ENCODE measurements around the gene CSF2RB. TPM values are rescaled to one million over a fixed set of nuclear protein-coding genes. Genes with fewer than 3 reads are reported as not detected.

The CSF2RB gene
- total RNA-seq, 1 experiment from 2014 or later, result not detected

GRCh38 chr22:36928196-36928595 is 14.8 kb downstream of the CSF2RB start:
- H3K4me1 Mint-ChIP-seq, result peaks cover 0 to 4% of the 10 kb centered on the region in 2 experiments; a peak in 1 of 4 replicates
- no peak overlapping the region for H3K18ac ChIP-seq (ENCODE audit: insufficient read length, low read depth, low read length)
- no peak overlapping the region for H2AK5ac ChIP-seq (ENCODE audit: insufficient read length, low read length)
- DNase-seq, result no peak
- no peak overlapping the region for H3K4ac ChIP-seq (ENCODE audit: low read depth, low read length)
- H2BK120ac ChIP-seq (ENCODE audit: low read depth, low read length, poor library complexity, severe bottlenecking), result no peak overlapping the region
- no peaks in the 10 kb centered on the region for H3K36me3 Mint-ChIP-seq (ENCODE audit: insufficient read depth in 1 of 3, low read depth in 3 of 3)
- no peaks in the 10 kb centered on the region; the same call in 1 of the 2 replicates for H3K27me3 ChIP-seq (ENCODE audit: insufficient read depth, low read length)
- peak overlapping the region; percentile 13 for H4K91ac ChIP-seq (ENCODE audit: insufficient read length, low read depth, low read length)
- no peaks in the 10 kb centered on the region for H3K9me3 ChIP-seq (ENCODE audit: control insufficient read depth, low read depth, low read length)
- H3K14ac ChIP-seq (ENCODE audit: insufficient read depth, low read length), result no peak overlapping the region
- H2BK12ac ChIP-seq (ENCODE audit: insufficient read length, low read depth, low read length), result no peak overlapping the region
- H4K8ac ChIP-seq (replicated peaks; ENCODE audit: insufficient read length, low read depth, low read length), result no peak overlapping the region
- no peak overlapping the region for H2BK15ac ChIP-seq (ENCODE audit: low read depth, low read length)
- H2BK20ac ChIP-seq (ENCODE audit: low read depth, low read length, poor library complexity, severe bottlenecking), result no peak overlapping the region
- no peaks in the 10 kb centered on the region for H4K20me1 ChIP-seq (ENCODE audit: control insufficient read depth, insufficient read depth, insufficient read length)
- no peaks in the 10 kb centered on the region for H3K4me1 ChIP-seq (ENCODE audit: insufficient read depth, low read length)
- H3K56ac ChIP-seq (ENCODE audit: insufficient read length, low read depth, low read length), result no peak overlapping the region
- H3K27ac Mint-ChIP-seq, result no peak overlapping the region
- H2AFZ ChIP-seq (ENCODE audit: low read length), result no peak overlapping the region
- WGBS (ENCODE audit: extremely low coverage, insufficient read length, low lambda C conversion rate), result no CpG with 5 or more reads among the region's 9 CpGs
- no peak overlapping the region for H3K23ac ChIP-seq (ENCODE audit: insufficient read length, low read depth, low read length)
- peaks cover 53% of the 10 kb centered on the region for H3K27me3 Mint-ChIP-seq (ENCODE audit: low read depth)
- H2BK5ac ChIP-seq (ENCODE audit: insufficient read length, low read length), result no peak overlapping the region
- H3K27ac ChIP-seq (ENCODE audit: insufficient read length, low read depth, low read length), result no peak overlapping the region
- no peak overlapping the region for H4K5ac ChIP-seq (ENCODE audit: insufficient read length, low read depth, low read length)
- no peak overlapping the region for H3T11ph ChIP-seq (ENCODE audit: low read length)
- no peaks in the 10 kb centered on the region for H3K79me1 ChIP-seq (ENCODE audit: insufficient read depth, low read depth, low read length, poor library complexity, severe bottlenecking)
- H3K4me3 Mint-ChIP-seq, result no peak overlapping the region
- no peak overlapping the region for H3K9ac ChIP-seq (ENCODE audit: extremely low read depth, insufficient read length, low read length)
- H3K9me3 Mint-ChIP-seq, result no peaks in the 10 kb centered on the region
- no peak overlapping the region for H3K4me2 ChIP-seq (ENCODE audit: insufficient read depth, insufficient read length, low read length)
- no peak for TF ChIP-seq CTCF (conservative IDR thresholded peaks at IDR 0.05)
- H3K23me2 ChIP-seq (ENCODE audit: insufficient read length, low read depth, low read length, poor library complexity, severe bottlenecking), result no peaks in the 10 kb centered on the region
- no peaks in the 10 kb centered on the region for H3K79me2 ChIP-seq (ENCODE audit: insufficient read depth, low read length)
